Measurements from ENCODE around the gene SVOPL.
"Not testable (repeated sequence)": the region's sequence is repeated elsewhere in the genome, so short reads cannot be mapped to it uniquely, and the experiment has no call there.

SVOPL gene

GRCh38 chr7:138699661-138700060 is 1.5 kb downstream of the SVOPL start:
- DNase-seq = no peak

- no peak for DNase-seq
Observed at GRCh38 chr7:138698281-138698680, 2.9 kb downstream of the SVOPL start.

- no peak for DNase-seq
Observed at GRCh38 chr7:138697535-138698182, 3.5 kb downstream of the SVOPL start.

- not testable (repeated sequence) for DNase-seq
Observed at GRCh38 chr7:138695776-138696175, 5.4 kb downstream of the SVOPL start.

GRCh38 chr7:138695106-138695505 is 6.1 kb downstream of the SVOPL start:
- DNase-seq = no peak

- DNase-seq = no peak
Observed at GRCh38 chr7:138691178-138691577, 10.0 kb downstream of the SVOPL start.

GRCh38 chr7:138690495-138690894 is 10.7 kb downstream of the SVOPL start:
- DNase-seq = no peak

- not testable (repeated sequence) for DNase-seq
Observed at GRCh38 chr7:138688037-138688436, 13.1 kb downstream of the SVOPL start.

- DNase-seq = no peak
Observed at GRCh38 chr7:138684340-138684739, 16.8 kb downstream of the SVOPL start.

- no peak for DNase-seq
Observed at GRCh38 chr7:138679793-138680192, 21.4 kb downstream of the SVOPL start.

GRCh38 chr7:138670594-138670993 is 30.6 kb downstream of the SVOPL start:
- no peak for DNase-seq

GRCh38 chr7:138669364-138669763 is 31.8 kb downstream of the SVOPL start:
- no peak for DNase-seq

- DNase-seq = no peak
Observed at GRCh38 chr7:138668946-138669345, 32.2 kb downstream of the SVOPL start.

- DNase-seq = no peak
Observed at GRCh38 chr7:138668229-138668596, 32.9 kb downstream of the SVOPL start.

- no peak for DNase-seq
Observed at GRCh38 chr7:138667535-138668228, 33.5 kb downstream of the SVOPL start.

- DNase-seq = no peak
Observed at GRCh38 chr7:138666385-138666784, 34.8 kb downstream of the SVOPL start.

- DNase-seq = no peak
Observed at GRCh38 chr7:138665669-138666140, 35.5 kb downstream of the SVOPL start.

- no peak for DNase-seq
Observed at GRCh38 chr7:138665249-138665648, 35.9 kb downstream of the SVOPL start.

GRCh38 chr7:138663725-138664710 is 37.1 kb downstream of the SVOPL start:
- DNase-seq = no peak

- DNase-seq = no peak
Observed at GRCh38 chr7:138662991-138663320, 38.2 kb downstream of the SVOPL start.

GRCh38 chr7:138662076-138662990 is 38.8 kb downstream of the SVOPL start:
- DNase-seq = no peak

GRCh38 chr7:138661069-138661635 is 40.0 kb downstream of the SVOPL start:
- no peak for DNase-seq
